Heart left ventricle (tissue), 13 donors: Measurements from ENCODE around the gene APCDD1.

Experiments used
- POLR2A ChIP-seq, 2 donors: fragments of 450-650 bp; IDR thresholded peaks; one replicate each; pipeline ENCODE4 v1.6.1; 2017; ENCODE audit warnings: antibody characterized with exemption in 2 of 2, mild to moderate bottlenecking in 2 of 2, moderate library complexity in 2 of 2
- TF ChIP-seq, protein P1 (sequence below), 12 donors: fragments of 200-600 bp; sonication (generic) in 4 of 12; IDR thresholded peaks; one replicate each; pipeline versions ENCODE4 v1.5.0 to v1.8.0; 2018 to 2022; ENCODE audit warnings: antibody characterized with exemption in 12 of 12, mild to moderate bottlenecking in 5 of 12
- donor health status: ischemic (EF 13 %, LVEDD 7.1; RV severe dilation, severe dysfunction).
- donor health status: DM: no; HTN: yes; CAD: no.
- donor health status: DM: no; HTN: no; CAD: no.
- donor health status: ischemic (EF 25% LVEDD 6.9; RV normal size, moderate dysfunction).
- donor health status: ischemic (EF 25% LVEDD 5.7; RV mildly dilated, moderate dysfunction).
- donor health status: ischemic (EF 35%, LVEDD 5.7; RV mildly dilated, moderate dysfunction).
- donor health status: nonischemic (EF 11% LVEDD 7.7; RV severe dilation, severe dysfunction).
- donor health status: DM: yes; HTN: yes; CAD: no.
- donor health status: PGD.
- donor health status: ischemic (EF 29% LVEDD 5.4; RV normal size, mild dysfunction).
- donor health status: nonischemic (EF 23%, LVEDD 6.1; RV moderate dilation, normal function).

DNA sequence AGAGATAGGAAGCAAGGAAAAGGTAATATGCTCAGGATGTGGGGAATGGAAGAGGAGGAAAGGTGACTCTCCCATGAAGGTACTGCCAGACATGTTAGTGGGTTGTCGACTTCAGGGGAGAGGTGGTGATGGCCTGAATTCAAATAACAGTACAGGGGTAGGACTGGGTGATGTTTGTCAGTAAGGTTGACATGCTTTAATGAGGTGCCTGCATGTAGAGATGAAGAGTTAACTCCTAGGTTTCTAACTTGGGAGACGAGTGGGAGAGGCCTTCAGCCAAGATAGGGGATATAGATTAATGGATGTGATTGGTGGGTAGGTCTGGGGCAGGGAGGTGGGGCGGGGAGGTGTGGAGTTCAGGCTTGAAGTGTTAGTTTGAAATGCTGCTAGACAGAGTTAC is 74.0 kb downstream of the APCDD1 start:
- TF ChIP-seq, protein P1, sequence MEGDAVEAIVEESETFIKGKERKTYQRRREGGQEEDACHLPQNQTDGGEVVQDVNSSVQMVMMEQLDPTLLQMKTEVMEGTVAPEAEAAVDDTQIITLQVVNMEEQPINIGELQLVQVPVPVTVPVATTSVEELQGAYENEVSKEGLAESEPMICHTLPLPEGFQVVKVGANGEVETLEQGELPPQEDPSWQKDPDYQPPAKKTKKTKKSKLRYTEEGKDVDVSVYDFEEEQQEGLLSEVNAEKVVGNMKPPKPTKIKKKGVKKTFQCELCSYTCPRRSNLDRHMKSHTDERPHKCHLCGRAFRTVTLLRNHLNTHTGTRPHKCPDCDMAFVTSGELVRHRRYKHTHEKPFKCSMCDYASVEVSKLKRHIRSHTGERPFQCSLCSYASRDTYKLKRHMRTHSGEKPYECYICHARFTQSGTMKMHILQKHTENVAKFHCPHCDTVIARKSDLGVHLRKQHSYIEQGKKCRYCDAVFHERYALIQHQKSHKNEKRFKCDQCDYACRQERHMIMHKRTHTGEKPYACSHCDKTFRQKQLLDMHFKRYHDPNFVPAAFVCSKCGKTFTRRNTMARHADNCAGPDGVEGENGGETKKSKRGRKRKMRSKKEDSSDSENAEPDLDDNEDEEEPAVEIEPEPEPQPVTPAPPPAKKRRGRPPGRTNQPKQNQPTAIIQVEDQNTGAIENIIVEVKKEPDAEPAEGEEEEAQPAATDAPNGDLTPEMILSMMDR (IDR thresholded peaks at IDR 0.05), result no peak
- no peak for TF ChIP-seq POLR2A (IDR thresholded peaks at IDR 0.05)
